HAP-1 (cell line): ENCODE measurements around the gene PRKAR1B.

Source experiments
- DNase-seq, 2 experiments: peaks; one replicate each; pipeline ENCODE4 v3.0.0-alpha.2; 2016 to 2020; ENCODE audit warnings: low spot score in 2 of 2
- H3K27me3 ChIP-seq: fragments of 250-450 bp; sonication (Bioruptor Pico); 2 replicates; pipeline ENCODE4 v1.5.1; 2020; ENCODE audit warnings: low read depth, mild to moderate bottlenecking, moderate library complexity
- H3K36me3 ChIP-seq: fragments of 250-450 bp; sonication (Bioruptor Pico); replicated peaks from 2 replicates; pipeline ENCODE4 v1.5.1; 2020; ENCODE audit warnings: mild to moderate bottlenecking
- H3K4me1 ChIP-seq: fragments of 250-450 bp; sonication (Bioruptor Pico); 2 replicates; pipeline ENCODE4 v1.5.1; 2020; ENCODE audit warnings: mild to moderate bottlenecking
- H3K4me3 ChIP-seq: fragments of 250-450 bp; sonication (Bioruptor Pico); 2 replicates; pipeline ENCODE4 v1.5.1; 2020; ENCODE audit warnings: mild to moderate bottlenecking, moderate library complexity
- H3K9me3 ChIP-seq: fragments of 250-450 bp; sonication (Bioruptor Pico); 2 replicates; pipeline ENCODE4 v1.5.1; 2020; ENCODE audit warnings: mild to moderate bottlenecking, moderate library complexity
- in situ Hi-C: fragments of 300-500 bp; cut with MboI; formaldehyde crosslinking; loops from 3 replicates; pipeline ENCODE4 v1.14.3; 2020; ENCODE audit warnings: low sequenced_read_pairs, inconsistent platforms, mixed read lengths

The PRKAR1B gene

GRCh38 chr7:540579-540978 lies 186.5 kb downstream of the PRKAR1B start:
- Histone ChIP-seq H3K4me3 (no peak overlapping the region), H3K4me1 (no peaks in the 10 kb centered on the region), H3K27me3 (no peaks in the 10 kb centered on the region), H3K36me3 (no peaks in the 10 kb centered on the region), H3K9me3 (no peaks in the 10 kb centered on the region)
- in situ Hi-C loops, result no loop called here
- DNase-seq, result no peak

- H3K4me1 ChIP-seq, result no peaks in the 10 kb centered on the region
- in situ Hi-C loops, result no loop called here
- DNase-seq, result no peak
- H3K36me3 ChIP-seq, result no peaks in the 10 kb centered on the region
- no peaks in the 10 kb centered on the region for H3K9me3 ChIP-seq
- no peak overlapping the region for H3K4me3 ChIP-seq
- H3K27me3 ChIP-seq, result no peaks in the 10 kb centered on the region
These were observed 187.2 kb downstream of the PRKAR1B start for GRCh38 chr7:539731-540411.

GRCh38 chr7:538764-539685 lies 188.1 kb downstream of the PRKAR1B start:
- Histone ChIP-seq H3K36me3 (no peaks in the 10 kb centered on the region), H3K4me3 (no peak overlapping the region), H3K9me3 (no peaks in the 10 kb centered on the region), H3K27me3 (no peaks in the 10 kb centered on the region), H3K4me1 (no peaks in the 10 kb centered on the region)
- in situ Hi-C loops, result no loop called here
- DNase-seq, result no peak

- in situ Hi-C loops, result no loop called here
- peak in 1 of 2 experiments; percentile 29 for DNase-seq
These were observed 189.0 kb downstream of the PRKAR1B start for GRCh38 chr7:537911-538634.

GRCh38 chr7:536231-536630 lies 190.8 kb downstream of the PRKAR1B start:
- Histone ChIP-seq H3K36me3 (no peaks in the 10 kb centered on the region), H3K9me3 (no peaks in the 10 kb centered on the region), H3K27me3 (peaks cover 4% of the 10 kb centered on the region; the same call in 1 of the 2 replicates), H3K4me1 (no peaks in the 10 kb centered on the region), H3K4me3 (no peak overlapping the region)
- no peak for DNase-seq
- in situ Hi-C loops, result no loop called here

More at GRCh38 chr7:537911-538634, 189.0 kb downstream of the PRKAR1B start:
- no peaks in the 10 kb centered on the region for H3K36me3 ChIP-seq
- H3K4me3 ChIP-seq, result no peak overlapping the region
- no peaks in the 10 kb centered on the region for H3K9me3 ChIP-seq
- no peaks in the 10 kb centered on the region for H3K4me1 ChIP-seq
- H3K27me3 ChIP-seq, result no peaks in the 10 kb centered on the region

GRCh38 chr7:534959-535358 lies 192.1 kb downstream of the PRKAR1B start:
- Histone ChIP-seq H3K9me3 (no peaks in the 10 kb centered on the region), H3K27me3 (peaks cover 4% of the 10 kb centered on the region; the same call in 1 of the 2 replicates), H3K36me3 (no peaks in the 10 kb centered on the region), H3K4me1 (no peaks in the 10 kb centered on the region), H3K4me3 (no peak overlapping the region)
- no peak for DNase-seq
- in situ Hi-C loops, result no loop called here

- Histone ChIP-seq H3K27me3 (peaks cover 6% of the 10 kb centered on the region; the same call in 1 of the 2 replicates), H3K4me1 (no peaks in the 10 kb centered on the region), H3K36me3 (no peaks in the 10 kb centered on the region), H3K4me3 (no peak overlapping the region), H3K9me3 (no peaks in the 10 kb centered on the region)
- DNase-seq, result no peak
- in situ Hi-C loops, result no loop called here
These were observed 193.0 kb downstream of the PRKAR1B start for GRCh38 chr7:534075-534474.

- in situ Hi-C loops, result no loop called here
- H3K9me3 ChIP-seq, result no peaks in the 10 kb centered on the region
- no peak overlapping the region for H3K4me3 ChIP-seq
- DNase-seq, result no peak
- no peaks in the 10 kb centered on the region for H3K36me3 ChIP-seq
- H3K27me3 ChIP-seq, result peaks cover 9% of the 10 kb centered on the region; the same call in 1 of the 2 replicates
- H3K4me1 ChIP-seq, result no peaks in the 10 kb centered on the region
These were observed 193.8 kb downstream of the PRKAR1B start for GRCh38 chr7:533266-533665.

- in situ Hi-C loops, result no loop called here
These were observed 194.5 kb downstream of the PRKAR1B start for GRCh38 chr7:532379-533143.

GRCh38 chr7:531777-532176 lies 195.3 kb downstream of the PRKAR1B start:
- Histone ChIP-seq H3K9me3 (no peaks in the 10 kb centered on the region), H3K4me3 (no peak overlapping the region), H3K36me3 (no peaks in the 10 kb centered on the region), H3K27me3 (peaks cover 9% of the 10 kb centered on the region; the same call in 1 of the 2 replicates), H3K4me1 (no peaks in the 10 kb centered on the region)
- no peak for DNase-seq
- in situ Hi-C loops, result no loop called here

More at GRCh38 chr7:532379-533143, 194.5 kb downstream of the PRKAR1B start:
- no peaks in the 10 kb centered on the region for H3K36me3 ChIP-seq
- no peak for DNase-seq
- H3K27me3 ChIP-seq, result peaks cover 9% of the 10 kb centered on the region; the same call in 1 of the 2 replicates
- H3K4me1 ChIP-seq, result no peaks in the 10 kb centered on the region
- no peaks in the 10 kb centered on the region for H3K9me3 ChIP-seq
- no peak overlapping the region for H3K4me3 ChIP-seq

- H3K4me3 ChIP-seq, result no peak overlapping the region
- H3K4me1 ChIP-seq, result no peaks in the 10 kb centered on the region
- no peaks in the 10 kb centered on the region for H3K36me3 ChIP-seq
- DNase-seq, result no peak
- H3K9me3 ChIP-seq, result no peaks in the 10 kb centered on the region
- H3K27me3 ChIP-seq, result peaks cover 9% of the 10 kb centered on the region; the same call in 1 of the 2 replicates
- in situ Hi-C loops, result no loop called here
These were observed 198.6 kb downstream of the PRKAR1B start for GRCh38 chr7:528451-528850.

- H3K36me3 ChIP-seq, result no peaks in the 10 kb centered on the region
- no peak for DNase-seq
- in situ Hi-C loops, result no loop called here
- H3K27me3 ChIP-seq, result peaks cover 16% of the 10 kb centered on the region
- H3K9me3 ChIP-seq, result no peaks in the 10 kb centered on the region
- H3K4me3 ChIP-seq, result no peak overlapping the region
- H3K4me1 ChIP-seq, result no peaks in the 10 kb centered on the region
These were observed 199.4 kb downstream of the PRKAR1B start for GRCh38 chr7:527723-528122.

- DNase-seq, result no peak
- no peaks in the 10 kb centered on the region for H3K36me3 ChIP-seq
- peaks cover 24% of the 10 kb centered on the region for H3K27me3 ChIP-seq
- no peaks in the 10 kb centered on the region for H3K9me3 ChIP-seq
- no peak overlapping the region for H3K4me3 ChIP-seq
- H3K4me1 ChIP-seq, result peaks cover 2% of the 10 kb centered on the region; the same call in 1 of the 2 replicates
- in situ Hi-C loops, result no loop called here
These were observed 200.5 kb downstream of the PRKAR1B start for GRCh38 chr7:526460-527034.
